ENCODE measurements around the gene GBF1. TPM values are rescaled to one million over a fixed set of nuclear protein-coding genes. Genes with fewer than 3 reads are reported as not detected.

The GBF1 gene
- total RNA-seq, 2 experiments from 2014 or later, result 28.8 to 30.9 TPM

DNA sequence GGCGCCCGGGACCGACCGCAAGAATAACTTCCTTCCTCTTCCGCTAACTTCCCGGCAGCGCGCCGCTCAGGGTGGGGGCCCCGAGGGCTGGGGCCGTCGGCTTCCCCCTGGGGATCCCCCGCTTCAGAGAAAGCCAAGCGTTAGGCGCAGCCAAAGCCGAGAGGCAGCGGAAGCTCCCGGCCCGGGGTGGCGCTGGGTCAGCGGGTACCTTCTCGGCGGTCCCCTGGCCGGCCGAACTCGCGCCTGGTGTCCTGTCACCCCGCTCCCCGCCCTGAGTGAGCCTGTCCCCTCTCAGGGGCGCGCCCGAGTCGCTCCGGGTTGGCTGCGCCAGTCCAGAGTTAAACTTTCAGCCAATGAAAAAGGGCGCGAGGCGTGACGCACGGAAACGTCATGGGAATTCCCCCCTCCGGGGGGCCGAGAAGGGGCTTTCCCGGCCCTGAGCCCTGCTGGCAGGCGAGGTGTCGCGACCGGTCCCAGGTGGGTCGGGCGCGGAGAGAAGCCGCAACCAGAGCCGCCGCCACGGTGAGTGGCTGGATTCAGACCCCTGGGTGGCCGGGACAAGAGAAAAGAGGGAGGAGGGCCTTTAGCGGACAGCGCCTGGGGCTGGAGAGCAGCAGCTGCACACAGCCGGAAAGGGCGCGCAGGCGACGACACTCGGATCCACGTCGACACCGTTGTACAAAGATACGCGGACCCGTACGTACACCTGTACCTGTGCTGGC, 148.9 kb downstream of the GBF1 start:
- Mint-ChIP-seq H3K4me3 (peak overlapping the region; percentile 92), H3K9me3 (no peaks in the 10 kb centered on the region), H3K27me3 (no peaks in the 10 kb centered on the region), H3K36me3 (ENCODE audit: low read depth) (peaks cover 47% of the 10 kb centered on the region), H3K4me1 (ENCODE audit: low read depth) (peaks cover 47% of the 10 kb centered on the region), H3K27ac (peak overlapping the region; percentile 100)
- intact Hi-C loops (cut with DNase I, micrococcal nuclease), result loop anchor here (1.0 to 10.0 kb wide), 7 partner anchors 27 to 351 kb away; partner anchors contain the start of genes FBXL15 (in 1 of the 2), TRIM8 (in 1 of the 2) and WBP1L (in 1 of the 2)
- Histone ChIP-seq H3K36me3 (ENCODE audit: insufficient read depth, low read length) (peaks cover 25% of the 10 kb centered on the region), H3K27me3 (ENCODE audit: control insufficient read depth in 1 of 2, insufficient read depth in 2 of 2, low read length in 2 of 2) (no peaks in the 10 kb centered on the region), H3K9me3 (ENCODE audit: control insufficient read depth in 1 of 2, insufficient read depth in 1 of 2, low read length in 2 of 2) (no peaks in the 10 kb centered on the region), H3K4me3 (ENCODE audit: low read length) (peak overlapping the region; percentile 64), H3K27ac (ENCODE audit: low read depth in 1 of 2, low read length in 2 of 2) (peak overlapping the region; percentile 97 to 100), H3K4me1 (ENCODE audit: insufficient read depth, low read length) (peaks cover 57% of the 10 kb centered on the region)
- TF ChIP-seq, protein P1, sequence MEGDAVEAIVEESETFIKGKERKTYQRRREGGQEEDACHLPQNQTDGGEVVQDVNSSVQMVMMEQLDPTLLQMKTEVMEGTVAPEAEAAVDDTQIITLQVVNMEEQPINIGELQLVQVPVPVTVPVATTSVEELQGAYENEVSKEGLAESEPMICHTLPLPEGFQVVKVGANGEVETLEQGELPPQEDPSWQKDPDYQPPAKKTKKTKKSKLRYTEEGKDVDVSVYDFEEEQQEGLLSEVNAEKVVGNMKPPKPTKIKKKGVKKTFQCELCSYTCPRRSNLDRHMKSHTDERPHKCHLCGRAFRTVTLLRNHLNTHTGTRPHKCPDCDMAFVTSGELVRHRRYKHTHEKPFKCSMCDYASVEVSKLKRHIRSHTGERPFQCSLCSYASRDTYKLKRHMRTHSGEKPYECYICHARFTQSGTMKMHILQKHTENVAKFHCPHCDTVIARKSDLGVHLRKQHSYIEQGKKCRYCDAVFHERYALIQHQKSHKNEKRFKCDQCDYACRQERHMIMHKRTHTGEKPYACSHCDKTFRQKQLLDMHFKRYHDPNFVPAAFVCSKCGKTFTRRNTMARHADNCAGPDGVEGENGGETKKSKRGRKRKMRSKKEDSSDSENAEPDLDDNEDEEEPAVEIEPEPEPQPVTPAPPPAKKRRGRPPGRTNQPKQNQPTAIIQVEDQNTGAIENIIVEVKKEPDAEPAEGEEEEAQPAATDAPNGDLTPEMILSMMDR (IDR thresholded peaks at IDR 0.05), result peak; percentile 12
- ChIA-PET CTCF (interaction anchor here (1.3 to 4.0 kb wide), 14 partner anchors 9 to 250 kb away, joined by 4 to 26 read pairs (median 6); partner anchors contain the start of genes C10orf95, CUEDC2, FBXL15 and SUFU), POLR2A (interaction anchor here (0.7 to 4.6 kb wide), 25 partner anchors 9 to 576 kb away, joined by 3 to 71 read pairs (median 8); partner anchors contain the start of genes ACTR1A, ARL3, C10orf95 and CUEDC2)
- ATAC-seq (ENCODE audit: poor library complexity) (peak; percentile 72), DNase-seq (peak; percentile 95 to 99 (median 98))

DNA sequence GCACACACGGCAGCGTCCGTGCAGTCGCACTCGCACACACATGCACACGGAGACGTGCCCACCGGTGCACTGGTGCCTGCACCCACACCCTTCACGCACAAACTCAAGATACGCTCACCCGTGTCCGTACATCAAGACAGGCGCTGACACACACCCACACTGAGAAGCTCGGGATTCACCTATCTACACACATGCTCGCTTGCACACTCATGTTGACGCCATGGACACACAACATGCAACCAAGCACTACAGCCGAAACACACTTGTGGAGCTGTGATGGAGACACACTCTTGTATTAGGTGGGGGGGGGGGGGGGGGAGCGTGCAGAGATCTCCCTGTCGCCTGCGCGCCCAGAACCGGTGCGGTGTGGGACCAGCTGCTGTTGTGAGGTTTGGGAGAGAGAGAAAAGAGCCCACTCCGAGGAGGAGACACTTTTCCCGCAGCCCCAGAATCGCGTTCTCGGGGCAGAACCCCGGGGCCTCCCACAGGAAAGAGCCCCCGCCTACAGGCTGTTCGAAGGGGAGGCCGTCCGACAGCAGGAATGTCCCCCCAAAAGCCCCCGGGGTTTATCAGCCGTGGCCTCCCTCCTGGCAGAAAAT, 149.6 kb downstream of the GBF1 start:
- TF ChIP-seq, protein P1 (IDR thresholded peaks at IDR 0.05), result no peak
- Histone ChIP-seq H3K4me3 (ENCODE audit: low read length) (peak overlapping the region; percentile 64), H3K27me3 (ENCODE audit: control insufficient read depth in 1 of 2, insufficient read depth in 2 of 2, low read length in 2 of 2) (no peaks in the 10 kb centered on the region), H3K9me3 (ENCODE audit: control insufficient read depth in 1 of 2, insufficient read depth in 1 of 2, low read length in 2 of 2) (no peaks in the 10 kb centered on the region), H3K27ac (ENCODE audit: low read depth in 1 of 2, low read length in 2 of 2) (peak overlapping the region; percentile 97 to 100), H3K36me3 (ENCODE audit: insufficient read depth, low read length) (peaks cover 27% of the 10 kb centered on the region), H3K4me1 (ENCODE audit: insufficient read depth, low read length) (peaks cover 63% of the 10 kb centered on the region)
- Mint-ChIP-seq H3K27ac (peak overlapping the region; percentile 100), H3K27me3 (no peaks in the 10 kb centered on the region), H3K9me3 (no peaks in the 10 kb centered on the region), H3K36me3 (ENCODE audit: low read depth) (peaks cover 53% of the 10 kb centered on the region), H3K4me3 (peak overlapping the region; percentile 92), H3K4me1 (ENCODE audit: low read depth) (peaks cover 53% of the 10 kb centered on the region)
- ChIA-PET POLR2A (interaction anchor here (1.0 to 4.6 kb wide), 22 partner anchors 9 to 577 kb away, joined by 3 to 71 read pairs (median 8); partner anchors contain the start of genes ACTR1A, ARL3, C10orf95 and CUEDC2), CTCF (interaction anchor here (0.6 to 4.0 kb wide), 8 partner anchors 9 to 349 kb away, joined by 4 to 26 read pairs (median 6); partner anchors contain the start of genes CUEDC2, FBXL15, SUFU and TRIM8)
- intact Hi-C loops (cut with DNase I, micrococcal nuclease), result loop anchor here (1.0 to 10.0 kb wide), 10 partner anchors 26 to 350 kb away; partner anchors contain the start of genes ACTR1A (in 1 of the 2), FBXL15 (in 1 of the 2), GBF1 (in 1 of the 2) and TRIM8 (in 1 of the 2)
- ATAC-seq (ENCODE audit: poor library complexity), result peak; percentile 38
- DNase-seq, result peak in 8 of 14 experiments; percentile 25 to 87 (median 53)
